SJCRH30 (cell line): ENCODE data around the gene XPC. TPM values are rescaled to one million over a fixed set of nuclear protein-coding genes. Genes with fewer than 3 reads are reported as not detected.

Source experiments
- DNase-seq, 2 experiments: peaks; one replicate each; pipeline ENCODE4 v3.0.0-alpha.2; 2015 to 2020
- H3K27ac ChIP-seq: fragments of 250-450 bp; sonication (Bioruptor Pico); 2 replicates; pipeline ENCODE4 v1.5.1; 2020; ENCODE audit warnings: mild to moderate bottlenecking, moderate library complexity
- H3K27me3 ChIP-seq: fragments of 250-450 bp; sonication (Bioruptor Pico); 2 replicates; pipeline ENCODE4 v1.5.1; 2020; ENCODE audit warnings: mild to moderate bottlenecking, moderate library complexity
- H3K36me3 ChIP-seq: fragments of 250-450 bp; sonication (Bioruptor Pico); 2 replicates; pipeline ENCODE4 v1.5.1; 2020; ENCODE audit warnings: mild to moderate bottlenecking, moderate library complexity
- H3K4me1 ChIP-seq: fragments of 250-450 bp; sonication (Bioruptor Pico); 2 replicates; pipeline ENCODE4 v1.5.1; 2020; ENCODE audit warnings: mild to moderate bottlenecking, moderate library complexity
- H3K4me3 ChIP-seq: fragments of 250-450 bp; sonication (Bioruptor Pico); 2 replicates; pipeline ENCODE4 v1.5.1; 2020; ENCODE audit warnings: mild to moderate bottlenecking, moderate library complexity
- H3K9me3 ChIP-seq: fragments of 250-450 bp; sonication (Bioruptor Pico); replicated peaks from 2 replicates; pipeline ENCODE4 v1.5.1; 2020; ENCODE audit warnings: mild to moderate bottlenecking, moderate library complexity
- total RNA-seq: library from RNA; depleted of rRNA; stranded (reverse); fragments of >200 nt; shearing (Covaris generic); gene quantifications from 2 replicates; pipeline ENCODE4 v1.2.3, GENCODE V29; 2014

The XPC gene
- total RNA-seq, 1 experiment from 2014 or later: 21.0 TPM

DNA sequence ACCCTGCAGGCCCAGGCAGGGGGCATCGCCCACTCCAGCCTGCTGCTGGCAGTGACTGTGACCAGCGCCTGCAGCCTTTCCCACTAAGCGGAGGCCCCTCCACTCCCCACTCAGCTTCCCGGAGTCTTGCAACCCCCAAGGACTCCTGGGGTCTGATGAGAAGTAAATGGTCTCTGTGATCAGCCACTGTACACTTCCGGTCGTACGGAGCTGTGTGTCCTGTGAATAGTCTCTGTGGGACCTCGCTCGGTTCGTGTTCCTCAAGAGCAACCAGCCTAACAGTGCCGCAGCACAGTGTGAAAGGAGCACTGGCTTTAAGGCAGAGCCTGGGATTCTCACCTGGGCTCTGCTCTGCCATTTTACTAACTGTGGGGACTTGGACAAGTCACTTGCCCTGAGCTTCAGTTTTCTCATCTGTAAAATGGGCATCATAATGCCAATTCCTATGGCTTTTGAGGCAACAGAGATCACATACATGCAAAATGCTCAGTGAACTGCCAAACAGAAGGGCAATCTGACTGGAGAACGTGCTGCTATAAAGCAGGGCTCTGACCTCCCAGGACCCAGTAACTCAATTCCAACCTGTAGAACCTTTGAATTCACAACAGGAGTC, 26.8 kb downstream of the XPC start:
- Histone ChIP-seq H3K9me3 (no peaks in the 10 kb centered on the region), H3K27me3 (no peaks in the 10 kb centered on the region), H3K4me3 (no peak overlapping the region), H3K4me1 (no peaks in the 10 kb centered on the region), H3K36me3 (peaks cover 14% of the 10 kb centered on the region), H3K27ac (no peak overlapping the region)
- DNase-seq: no peak

DNA sequence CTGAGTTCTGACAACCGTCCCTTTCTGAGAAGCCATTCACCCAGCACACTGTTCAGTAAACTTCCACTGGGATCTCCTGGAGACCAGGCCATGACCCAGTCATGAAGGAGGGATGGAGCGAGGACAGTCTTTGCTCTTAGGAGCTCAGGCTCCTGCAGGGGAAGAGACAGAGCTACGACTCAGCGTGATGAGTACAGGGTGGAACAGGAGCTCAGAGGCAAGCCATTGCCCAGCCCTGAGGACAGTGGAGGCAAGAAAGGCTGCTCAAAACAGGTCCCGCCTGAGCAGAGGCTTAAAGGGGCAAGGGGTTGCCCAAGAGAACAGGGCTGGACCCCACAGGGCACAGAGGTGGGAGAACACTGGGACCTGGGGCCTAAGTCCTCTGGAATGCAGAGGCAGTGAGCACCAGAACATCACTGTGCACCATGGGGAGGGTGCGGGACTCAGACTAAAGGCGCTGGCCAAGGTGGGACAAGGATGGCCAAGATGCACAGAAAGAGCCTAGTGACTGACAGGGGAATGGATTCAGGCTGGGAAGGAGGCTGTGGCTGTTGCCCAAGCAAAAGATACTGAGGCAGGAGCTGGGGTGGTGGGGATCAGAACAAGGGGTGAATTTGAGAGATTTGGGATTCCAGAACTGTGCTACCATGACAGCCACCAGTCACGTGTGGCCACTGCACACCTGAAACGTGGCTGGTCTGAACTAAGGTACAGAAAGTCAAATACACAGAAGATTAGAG, 27.7 kb downstream of the XPC start:
- H3K4me1 ChIP-seq: peaks cover 5% of the 10 kb centered on the region; the same call in 1 of the 2 replicates
- DNase-seq: no peak
- H3K36me3 ChIP-seq: peaks cover 12% of the 10 kb centered on the region
- no peak overlapping the region for H3K27ac ChIP-seq
- no peaks in the 10 kb centered on the region for H3K9me3 ChIP-seq
- no peaks in the 10 kb centered on the region for H3K27me3 ChIP-seq
- no peak overlapping the region for H3K4me3 ChIP-seq

DNA sequence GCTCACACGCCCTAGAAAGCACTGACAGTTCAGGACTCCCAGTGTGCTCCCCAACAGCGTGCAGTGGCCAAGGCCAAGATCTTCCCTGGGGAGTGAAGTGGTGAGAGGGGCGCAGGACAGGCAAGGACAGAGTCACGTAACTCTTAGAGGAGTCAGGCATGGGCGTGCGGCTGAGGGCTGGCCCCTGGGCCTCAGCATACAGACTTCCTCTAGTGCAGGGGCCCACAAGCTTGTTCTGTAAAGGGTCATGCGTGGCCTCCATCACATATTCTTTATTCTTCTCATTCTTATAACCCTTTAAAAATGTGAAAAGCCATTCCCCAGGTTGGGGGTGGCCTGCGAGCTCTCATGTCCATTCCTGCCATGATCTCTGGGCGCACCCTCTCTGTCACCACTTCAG, 28.3 kb downstream of the XPC start:
- Histone ChIP-seq H3K9me3 (no peaks in the 10 kb centered on the region), H3K4me1 (peaks cover 8% of the 10 kb centered on the region; the same call in 1 of the 2 replicates), H3K4me3 (no peak overlapping the region), H3K27ac (no peak overlapping the region), H3K27me3 (no peaks in the 10 kb centered on the region), H3K36me3 (peaks cover 11% of the 10 kb centered on the region)
- no peak for DNase-seq

DNA sequence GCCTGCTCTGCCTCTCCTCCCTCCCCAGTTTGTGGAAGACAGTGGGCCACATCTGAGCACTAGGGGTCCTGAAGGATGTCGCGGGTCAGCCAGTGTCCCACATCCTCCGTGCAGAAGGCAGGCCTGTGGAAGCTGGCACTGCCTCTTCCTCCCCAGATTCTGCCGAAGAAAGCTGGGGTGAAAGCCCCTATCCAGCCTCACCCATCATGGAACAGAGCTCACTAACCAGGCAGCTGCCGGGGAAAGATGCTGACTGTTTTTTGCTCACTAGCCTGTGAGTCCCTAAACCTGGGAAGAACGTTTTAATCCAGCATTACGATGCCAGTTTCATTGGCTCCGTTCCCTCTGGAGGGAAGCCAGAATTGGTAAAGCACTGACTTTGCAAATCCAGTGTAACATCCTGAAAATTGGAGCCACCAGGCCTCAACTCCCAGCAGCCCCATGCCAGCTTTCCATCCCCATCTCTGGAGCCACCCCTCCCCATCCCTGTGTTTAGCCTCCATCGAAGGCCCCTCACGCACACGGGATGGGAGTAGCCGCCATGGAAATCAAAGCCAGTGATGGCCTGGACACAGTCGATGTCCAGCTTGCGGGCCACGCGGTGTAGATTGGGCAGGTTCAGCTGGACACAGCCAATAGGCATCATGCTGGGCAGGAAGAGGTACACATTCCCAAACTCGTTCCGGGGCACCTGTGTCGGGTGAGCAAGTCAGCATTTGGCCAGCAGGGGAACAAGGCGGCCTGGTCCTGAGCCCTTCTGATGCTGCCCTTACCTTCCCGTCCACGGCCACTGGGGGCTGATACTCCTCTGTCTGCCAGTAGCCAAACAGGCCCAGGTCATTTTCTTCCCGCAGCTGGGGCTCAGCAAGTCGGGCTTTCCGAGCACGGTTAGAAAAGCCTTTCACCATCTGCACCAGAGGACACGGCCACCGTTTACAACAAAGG, 30.1 kb downstream of the XPC start:
- H3K9me3 ChIP-seq: no peaks in the 10 kb centered on the region
- no peak overlapping the region for H3K27ac ChIP-seq
- H3K36me3 ChIP-seq: peaks cover 8% of the 10 kb centered on the region; the same call in 1 of the 2 replicates
- no peak for DNase-seq
- peaks cover 24% of the 10 kb centered on the region for H3K4me1 ChIP-seq
- no peaks in the 10 kb centered on the region for H3K27me3 ChIP-seq
- H3K4me3 ChIP-seq: no peak overlapping the region

DNA sequence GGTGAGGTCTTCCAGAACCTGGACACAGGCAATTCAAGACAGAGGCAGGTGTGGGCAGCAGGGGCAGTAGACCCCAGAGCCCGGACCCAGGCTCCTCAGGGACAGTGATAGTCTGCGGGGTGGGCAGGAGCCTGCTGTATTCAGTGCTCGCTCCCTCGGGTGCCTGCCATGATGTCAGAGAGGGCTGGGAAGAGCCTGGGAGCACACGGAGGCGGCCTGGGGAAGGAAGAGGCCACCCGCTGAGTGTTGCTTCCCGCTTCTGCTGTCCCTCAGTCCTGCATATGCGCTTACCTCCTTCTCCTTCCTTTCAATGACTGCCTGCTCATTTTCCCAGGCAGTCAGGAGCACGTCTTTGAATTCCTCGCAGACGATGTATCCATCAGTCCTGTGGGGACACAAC, 30.8 kb downstream of the XPC start:
- no peak overlapping the region for H3K27ac ChIP-seq
- H3K4me1 ChIP-seq: peaks cover 28% of the 10 kb centered on the region
- H3K36me3 ChIP-seq: peaks cover 8% of the 10 kb centered on the region; the same call in 1 of the 2 replicates
- no peaks in the 10 kb centered on the region for H3K27me3 ChIP-seq
- H3K9me3 ChIP-seq: no peaks in the 10 kb centered on the region
- DNase-seq: no peak
- no peak overlapping the region for H3K4me3 ChIP-seq

DNA sequence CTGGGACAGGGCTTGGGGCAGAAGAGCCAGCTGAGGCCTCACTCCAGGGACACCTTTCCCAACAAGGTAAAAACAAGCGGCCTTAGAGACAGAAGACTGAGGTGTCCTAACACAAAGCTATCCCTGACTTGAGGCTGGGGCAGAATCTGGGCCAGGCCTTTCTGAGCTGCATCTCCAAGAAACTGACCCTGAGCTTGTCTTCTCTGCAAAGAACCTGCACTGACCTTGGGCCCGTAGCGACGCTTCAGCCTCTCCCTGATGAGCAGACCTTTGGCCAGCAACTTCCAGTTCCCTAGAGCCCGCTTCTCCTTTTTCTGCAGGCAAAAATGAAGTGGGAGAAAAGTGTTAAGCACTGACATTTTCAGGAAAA, 31.4 kb downstream of the XPC start:
- peaks cover 28% of the 10 kb centered on the region for H3K4me1 ChIP-seq

DNA sequence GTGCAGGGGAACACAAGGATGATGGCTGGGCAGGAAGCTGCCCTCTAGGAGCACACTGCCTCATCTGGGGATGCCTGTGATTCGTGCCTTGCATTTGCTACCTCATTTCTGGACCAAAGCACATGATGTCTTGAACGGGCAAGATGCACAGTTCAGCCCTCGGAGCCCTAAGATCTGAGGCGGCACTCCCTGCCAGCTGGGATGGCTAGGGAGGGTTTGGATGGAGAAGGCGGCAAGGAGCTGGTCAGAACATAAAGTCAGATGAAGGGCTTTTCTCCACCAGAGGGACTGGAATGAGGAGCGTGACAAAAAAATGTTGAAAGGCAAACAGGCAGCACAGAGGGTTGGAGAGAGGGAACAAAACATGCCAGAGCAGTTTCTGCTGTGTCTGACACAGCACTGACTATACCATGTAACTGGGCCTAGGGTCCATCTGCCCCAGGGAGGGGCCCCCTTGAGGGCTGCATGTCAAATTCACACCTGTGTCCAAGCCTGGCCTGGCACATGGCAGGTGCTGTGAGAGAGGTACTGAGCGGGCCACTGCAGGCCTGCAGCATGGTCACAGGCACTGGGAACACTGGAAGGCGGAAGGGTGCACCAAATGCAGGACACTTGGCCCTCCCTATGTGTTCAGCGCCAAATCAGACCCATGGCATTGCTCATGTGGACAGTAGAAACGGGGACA, 31.9 kb downstream of the XPC start:
- no peak for DNase-seq
- Histone ChIP-seq H3K9me3 (no peaks in the 10 kb centered on the region), H3K4me3 (no peak overlapping the region), H3K4me1 (peaks cover 28% of the 10 kb centered on the region), H3K27ac (no peak overlapping the region), H3K36me3 (peaks cover 2% of the 10 kb centered on the region; the same call in 1 of the 2 replicates), H3K27me3 (no peaks in the 10 kb centered on the region)

More for the DNA sequence above, 31.4 kb downstream of the XPC start:
- H3K27ac ChIP-seq: no peak overlapping the region
- H3K9me3 ChIP-seq: no peaks in the 10 kb centered on the region
- H3K4me3 ChIP-seq: no peak overlapping the region
- peaks cover 3% of the 10 kb centered on the region; the same call in 1 of the 2 replicates for H3K36me3 ChIP-seq
- H3K27me3 ChIP-seq: no peaks in the 10 kb centered on the region
- DNase-seq: no peak

DNA sequence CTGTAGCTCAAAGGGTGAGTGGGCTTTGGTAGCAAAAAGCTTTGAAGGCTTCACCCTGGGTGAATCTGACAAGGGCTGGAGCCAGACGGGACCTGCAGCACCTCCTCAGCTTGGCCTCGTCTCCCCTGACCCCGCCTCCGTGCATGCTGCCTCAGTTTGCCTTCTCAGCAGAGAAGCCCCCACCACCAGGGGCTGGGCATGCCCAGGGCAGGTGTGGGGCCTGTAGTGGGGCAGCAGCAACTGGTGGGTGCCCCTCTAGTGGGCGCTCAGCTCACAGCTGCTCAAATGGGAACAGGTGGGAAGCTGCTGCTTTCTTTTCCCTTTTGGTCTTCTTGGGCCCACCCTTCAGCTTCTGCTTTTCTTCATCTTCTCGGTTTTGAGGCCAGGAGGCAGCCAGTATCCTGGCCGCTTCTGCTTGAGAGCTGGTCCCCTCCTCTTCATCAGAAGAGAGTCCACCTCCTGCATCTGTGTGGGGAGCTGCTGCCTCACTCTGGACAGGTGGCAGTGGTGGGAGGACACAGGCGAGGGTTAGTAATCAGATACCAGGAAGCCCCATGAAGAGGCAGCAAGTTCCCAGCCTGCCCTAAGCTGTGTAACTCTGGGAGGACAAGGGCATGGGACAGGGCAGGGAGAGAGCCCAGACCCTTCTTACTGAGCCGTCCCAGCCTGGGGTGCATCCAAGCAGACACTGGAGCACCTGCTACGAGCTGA, 32.6 kb downstream of the XPC start:
- peaks cover 2% of the 10 kb centered on the region; the same call in 1 of the 2 replicates for H3K36me3 ChIP-seq

DNA sequence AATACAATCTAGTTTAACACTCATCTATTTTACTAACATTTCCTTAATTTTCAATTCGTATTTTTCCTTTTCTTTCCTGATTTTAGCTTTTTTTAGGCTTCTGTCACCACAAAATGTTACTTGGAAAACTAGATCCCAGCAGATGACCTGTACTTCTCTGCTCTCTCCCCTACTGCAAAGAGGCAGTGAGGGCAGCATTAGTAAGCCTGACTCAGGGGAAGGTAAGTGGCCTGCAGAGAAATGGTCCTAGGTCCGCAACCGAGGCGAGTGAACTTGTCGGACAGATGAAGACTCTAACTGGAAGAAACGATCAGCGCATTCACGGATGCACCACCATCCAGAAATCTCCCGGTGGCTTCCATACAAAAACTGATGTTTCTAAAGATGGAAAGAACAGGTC, 33.2 kb downstream of the XPC start:
- H3K4me3 ChIP-seq: no peak overlapping the region
- peaks cover 28% of the 10 kb centered on the region for H3K4me1 ChIP-seq
- H3K27me3 ChIP-seq: no peaks in the 10 kb centered on the region
- peaks cover 2% of the 10 kb centered on the region; the same call in 1 of the 2 replicates for H3K36me3 ChIP-seq
- DNase-seq: no peak
- H3K9me3 ChIP-seq: no peaks in the 10 kb centered on the region
- H3K27ac ChIP-seq: peak overlapping the region; percentile 77

More for the DNA sequence above, 32.6 kb downstream of the XPC start:
- no peak overlapping the region for H3K4me3 ChIP-seq
- H3K9me3 ChIP-seq: no peaks in the 10 kb centered on the region
- DNase-seq: peak in 1 of 2 experiments; percentile 20
- no peaks in the 10 kb centered on the region for H3K27me3 ChIP-seq
- peaks cover 28% of the 10 kb centered on the region for H3K4me1 ChIP-seq
- H3K27ac ChIP-seq: no peak overlapping the region

DNA sequence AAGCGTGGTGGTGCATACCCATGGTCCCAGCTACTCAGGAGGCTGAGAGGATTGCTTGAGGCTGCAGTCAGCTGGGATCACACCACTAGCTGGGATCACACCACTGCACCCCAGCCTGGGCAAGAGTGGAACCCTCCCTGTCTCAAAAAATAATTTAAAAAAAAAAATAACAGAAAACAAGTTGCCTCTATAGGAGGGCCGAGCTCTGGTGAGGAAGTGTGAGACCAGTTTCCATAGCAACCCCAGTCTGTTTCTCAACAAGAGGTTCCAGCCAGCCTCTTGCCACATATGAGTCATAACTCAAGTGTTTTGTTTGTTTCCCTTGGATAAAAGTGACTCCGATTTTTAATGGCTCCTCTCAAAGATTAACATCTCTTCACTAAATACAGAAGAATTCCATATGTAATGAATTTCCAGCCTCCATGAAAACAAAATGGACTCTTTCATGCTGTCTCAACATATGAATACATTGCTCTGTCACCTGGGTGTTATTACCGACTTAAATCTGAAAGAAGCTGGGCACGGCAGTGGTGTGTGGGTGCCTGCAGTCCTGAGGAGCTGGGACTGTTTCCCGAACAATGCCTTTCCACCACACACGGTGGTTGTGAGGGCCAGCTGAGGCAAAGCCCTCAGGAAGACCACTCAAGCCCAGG, 33.9 kb downstream of the XPC start:
- H3K4me3 ChIP-seq: peak overlapping the region; percentile 37

DNA sequence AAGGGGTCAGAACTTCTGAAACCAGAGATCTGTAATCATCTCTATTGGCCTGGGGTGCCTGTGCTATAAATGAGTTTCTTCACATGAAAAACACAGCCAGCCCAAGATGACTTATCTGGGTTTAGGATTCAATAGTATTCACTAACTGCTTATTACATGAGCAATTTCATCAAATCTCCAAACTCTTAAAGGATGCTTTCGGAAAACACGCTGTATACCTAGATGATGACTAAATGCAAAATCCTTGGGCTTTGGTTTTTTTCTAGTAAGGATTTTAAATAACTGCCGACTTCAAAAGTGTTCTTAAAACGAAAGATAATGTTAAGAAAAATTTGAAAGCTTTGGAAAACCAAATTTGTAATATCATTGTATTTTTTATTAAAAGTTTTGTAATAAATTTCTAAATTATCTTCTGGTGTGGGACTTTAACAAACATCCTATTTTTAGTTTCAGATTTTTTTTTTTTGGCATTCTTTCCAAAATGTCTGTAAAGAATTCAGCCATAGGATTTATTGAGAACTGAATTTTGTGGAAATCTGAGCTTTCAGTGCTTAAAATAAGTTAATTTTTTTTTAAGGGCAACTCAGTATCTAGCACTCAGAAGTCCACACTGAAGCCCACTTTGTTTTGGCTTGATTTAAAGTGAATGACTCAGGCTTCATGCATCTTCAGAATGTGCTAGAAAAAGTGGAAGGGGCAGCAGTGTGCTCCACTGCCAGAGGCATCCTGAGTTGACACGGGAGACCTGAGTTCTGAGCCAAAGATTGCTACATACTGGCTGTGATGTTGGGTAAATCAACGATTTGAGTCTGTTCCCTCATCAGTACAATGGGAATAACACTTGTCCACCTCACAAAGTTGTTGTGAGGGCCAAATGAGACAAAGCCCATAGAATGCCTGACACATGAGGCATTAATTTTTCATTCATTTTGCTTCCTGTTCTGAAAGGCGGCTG, 34.9 kb downstream of the XPC start:
- H3K27ac ChIP-seq: peak overlapping the region; percentile 77
- peaks cover 6% of the 10 kb centered on the region for H3K36me3 ChIP-seq
- H3K4me3 ChIP-seq: no peak overlapping the region
- no peaks in the 10 kb centered on the region for H3K9me3 ChIP-seq
- peaks cover 28% of the 10 kb centered on the region for H3K4me1 ChIP-seq
- DNase-seq: peak; percentile 29 to 34
- H3K27me3 ChIP-seq: no peaks in the 10 kb centered on the region

More for the DNA sequence above, 33.9 kb downstream of the XPC start:
- H3K27ac ChIP-seq: peak overlapping the region; percentile 77
- no peaks in the 10 kb centered on the region for H3K9me3 ChIP-seq
- peak; percentile 83 to 85 for DNase-seq
- H3K27me3 ChIP-seq: no peaks in the 10 kb centered on the region
- H3K4me1 ChIP-seq: peaks cover 28% of the 10 kb centered on the region
- H3K36me3 ChIP-seq: peaks cover 2% of the 10 kb centered on the region

DNA sequence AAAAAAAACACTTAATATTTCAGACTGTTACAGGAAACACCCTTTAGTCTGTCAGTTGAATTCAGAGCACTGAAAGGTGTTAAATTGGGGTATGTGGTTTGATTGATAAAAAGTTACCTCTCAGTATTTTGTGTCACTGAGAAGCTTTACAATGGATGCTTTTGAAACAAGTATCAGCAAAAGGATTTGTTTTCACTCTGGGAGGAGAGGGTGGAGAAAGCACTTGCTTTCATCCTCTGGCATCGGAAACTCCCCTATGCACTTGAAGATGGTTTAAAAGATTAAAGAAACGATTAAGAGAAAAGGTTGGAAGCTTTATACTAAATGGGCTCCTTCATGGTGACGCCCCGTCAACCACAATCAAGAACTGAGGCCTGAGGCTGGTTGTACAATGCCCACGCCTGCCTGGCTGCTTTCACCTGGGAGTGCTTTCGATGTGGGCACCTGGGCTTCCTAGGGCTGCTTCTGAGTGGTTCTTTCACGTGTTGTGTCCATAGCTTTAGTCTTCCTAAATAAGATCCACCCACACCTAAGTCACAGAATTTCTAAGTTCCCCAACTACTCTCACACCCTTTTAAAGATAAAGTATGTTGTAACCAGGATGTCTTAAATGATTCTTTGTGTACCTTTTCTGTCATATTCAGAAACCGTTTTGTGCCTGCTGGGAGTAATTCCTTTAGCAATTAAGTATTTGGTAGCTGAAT, 35.7 kb downstream of the XPC start:
- Histone ChIP-seq H3K9me3 (no peaks in the 10 kb centered on the region), H3K4me1 (peaks cover 28% of the 10 kb centered on the region), H3K36me3 (peaks cover 9% of the 10 kb centered on the region), H3K27me3 (no peaks in the 10 kb centered on the region), H3K27ac (no peak overlapping the region), H3K4me3 (no peak overlapping the region)
- no peak for DNase-seq
